GM12873 (cell line): Measurements from ENCODE around the gene NCOA7.

Experiments
- TF ChIP-seq, protein P1 (sequence below): IDR thresholded peaks from 2 replicates; pipeline ENCODE4 v1.5.1; 2012; ENCODE audit warnings: low read depth, mild to moderate bottlenecking, moderate library complexity, low read length, control low read depth; ENCODE audit not compliant: insufficient read depth; ENCODE audit errors: missing control alignments

The NCOA7 gene

DNA sequence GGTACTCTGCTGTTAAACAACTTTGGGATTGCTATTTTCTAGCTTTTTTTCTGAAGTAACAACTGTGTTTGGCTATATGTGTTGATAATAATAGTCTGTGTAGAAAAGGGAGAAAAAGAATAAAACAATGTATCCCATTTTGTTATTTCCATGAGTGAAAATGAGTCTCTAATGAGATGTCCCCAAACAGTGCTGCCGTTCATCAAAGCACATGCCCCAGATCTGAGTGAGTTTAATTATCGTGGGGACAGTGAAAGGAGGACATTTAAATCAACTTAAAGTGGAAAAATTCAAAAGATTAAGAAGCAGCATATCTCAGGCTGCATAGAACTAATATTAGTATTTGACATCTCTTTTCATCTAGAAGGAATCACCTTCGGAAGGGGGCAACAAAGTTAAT is 59.6 kb downstream of the NCOA7 start:
- TF ChIP-seq, protein P1, sequence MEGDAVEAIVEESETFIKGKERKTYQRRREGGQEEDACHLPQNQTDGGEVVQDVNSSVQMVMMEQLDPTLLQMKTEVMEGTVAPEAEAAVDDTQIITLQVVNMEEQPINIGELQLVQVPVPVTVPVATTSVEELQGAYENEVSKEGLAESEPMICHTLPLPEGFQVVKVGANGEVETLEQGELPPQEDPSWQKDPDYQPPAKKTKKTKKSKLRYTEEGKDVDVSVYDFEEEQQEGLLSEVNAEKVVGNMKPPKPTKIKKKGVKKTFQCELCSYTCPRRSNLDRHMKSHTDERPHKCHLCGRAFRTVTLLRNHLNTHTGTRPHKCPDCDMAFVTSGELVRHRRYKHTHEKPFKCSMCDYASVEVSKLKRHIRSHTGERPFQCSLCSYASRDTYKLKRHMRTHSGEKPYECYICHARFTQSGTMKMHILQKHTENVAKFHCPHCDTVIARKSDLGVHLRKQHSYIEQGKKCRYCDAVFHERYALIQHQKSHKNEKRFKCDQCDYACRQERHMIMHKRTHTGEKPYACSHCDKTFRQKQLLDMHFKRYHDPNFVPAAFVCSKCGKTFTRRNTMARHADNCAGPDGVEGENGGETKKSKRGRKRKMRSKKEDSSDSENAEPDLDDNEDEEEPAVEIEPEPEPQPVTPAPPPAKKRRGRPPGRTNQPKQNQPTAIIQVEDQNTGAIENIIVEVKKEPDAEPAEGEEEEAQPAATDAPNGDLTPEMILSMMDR: no peak

DNA sequence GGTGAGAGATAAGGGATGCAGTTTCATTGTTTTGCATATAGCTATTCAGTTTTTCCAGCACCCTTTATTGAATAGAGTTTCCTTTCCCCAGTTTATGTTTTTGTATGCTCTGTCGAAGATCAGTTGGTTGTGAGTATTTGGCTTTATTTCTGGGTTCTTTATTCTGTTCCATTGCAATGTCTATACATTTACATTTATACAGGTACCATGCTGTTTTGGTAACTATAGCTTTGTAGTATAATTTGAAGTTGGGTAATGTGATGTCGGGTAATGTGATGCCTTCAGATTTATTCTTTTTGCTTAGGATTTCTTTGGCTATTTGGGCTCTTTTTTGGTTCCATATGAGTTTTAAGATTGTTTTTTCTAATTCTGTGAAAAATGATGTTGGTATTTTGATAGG is 61.8 kb downstream of the NCOA7 start:
- TF ChIP-seq, protein P1: no peak

DNA sequence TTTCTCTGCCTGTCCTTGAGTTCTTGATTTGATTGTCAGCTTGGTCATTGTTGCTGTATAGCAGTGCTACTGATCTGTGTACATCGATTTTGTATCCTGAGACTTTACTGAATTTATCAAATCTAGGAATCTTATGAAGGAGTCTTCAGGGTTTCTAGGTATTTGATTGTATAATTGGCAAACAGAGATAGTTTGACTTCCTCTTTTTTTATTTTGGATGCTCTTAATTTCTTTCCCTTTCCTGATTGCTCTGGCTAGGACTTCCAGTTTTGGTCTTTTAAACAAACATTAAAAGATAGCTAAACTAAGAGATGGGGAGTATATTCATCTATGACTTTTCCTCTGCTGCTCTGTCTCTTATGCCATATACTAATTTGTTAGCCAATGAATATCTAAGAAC is 62.4 kb downstream of the NCOA7 start:
- TF ChIP-seq, protein P1: no peak

DNA sequence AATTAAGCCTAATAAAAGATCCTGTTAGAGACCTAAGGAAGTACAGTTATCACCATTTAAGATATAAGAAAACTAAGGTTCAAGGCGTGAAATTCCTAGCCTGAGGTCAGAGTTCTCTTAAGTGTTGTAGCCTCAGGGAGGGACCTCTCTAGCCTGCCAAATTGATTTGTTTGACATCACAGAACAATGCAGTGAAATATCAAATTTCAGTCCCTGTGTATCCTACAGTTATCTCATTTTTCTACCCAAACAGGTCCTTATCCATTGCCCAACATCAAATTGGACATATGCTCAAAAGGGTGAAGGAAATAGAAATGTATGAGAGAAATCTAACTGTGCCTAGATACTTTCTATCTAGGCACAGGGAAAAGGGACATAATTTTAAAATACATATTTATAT is 63.0 kb downstream of the NCOA7 start:
- TF ChIP-seq, protein P1: no peak

DNA sequence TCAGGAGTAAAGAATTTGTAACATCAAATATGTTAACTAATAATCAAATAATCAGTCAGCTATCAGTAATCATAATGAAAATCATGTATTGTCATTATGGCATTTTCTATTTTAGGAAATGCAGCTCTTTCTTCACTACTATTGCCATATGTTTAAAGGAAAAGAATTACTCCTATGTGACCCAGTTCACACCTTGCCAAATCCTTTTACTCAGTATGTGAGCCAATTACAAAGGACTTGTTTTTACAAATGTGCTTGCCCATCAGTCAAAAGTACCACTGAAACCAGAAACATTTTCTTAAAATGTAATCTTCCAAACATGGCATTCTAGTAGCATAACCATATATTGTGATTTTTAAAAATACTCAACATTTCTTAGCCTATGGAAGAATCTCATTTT is 63.6 kb downstream of the NCOA7 start:
- TF ChIP-seq, protein P1: no peak

DNA sequence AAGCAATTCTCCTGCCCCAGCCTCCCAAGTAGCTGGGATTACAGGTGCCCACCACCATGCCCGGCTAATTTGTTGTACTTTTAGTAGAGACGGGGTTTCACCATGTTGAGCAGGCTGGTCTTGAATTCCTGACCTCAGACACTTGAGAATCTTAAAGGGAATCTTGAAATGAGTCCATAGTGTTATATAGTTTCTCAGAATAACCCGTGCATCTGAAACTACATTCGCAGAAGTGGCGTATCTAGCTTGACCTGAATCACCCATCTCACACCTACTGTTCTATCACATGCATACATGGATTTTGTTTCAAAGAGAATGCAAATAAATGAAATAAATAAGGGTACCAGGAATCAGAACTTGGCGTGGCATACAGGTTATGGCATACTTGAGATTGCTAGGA is 65.0 kb downstream of the NCOA7 start:
- TF ChIP-seq, protein P1: no peak

DNA sequence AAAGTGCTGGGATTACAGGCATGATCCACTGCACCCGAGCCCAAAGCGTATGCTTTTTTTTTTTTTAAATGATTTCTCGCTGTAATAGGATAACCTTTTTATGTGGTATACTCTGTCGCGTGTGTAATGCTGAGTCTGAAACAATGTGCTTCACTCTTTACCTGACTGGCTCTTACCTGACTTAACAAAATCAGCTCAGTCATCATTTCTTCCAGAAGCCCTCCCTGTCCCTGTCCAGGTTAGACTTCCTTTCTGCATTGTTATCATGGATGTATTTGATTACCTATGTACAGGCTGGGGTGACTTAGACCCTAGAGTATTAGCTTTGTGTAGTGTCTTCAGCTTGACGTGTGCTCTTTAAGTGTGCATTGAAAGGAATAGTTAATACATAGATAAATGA is 67.1 kb downstream of the NCOA7 start:
- TF ChIP-seq, protein P1: no peak
